Astrocyte (in vitro differentiated cells and primary cell): Measurements from ENCODE around the gene CCL5. TPM values are rescaled to one million over a fixed set of nuclear protein-coding genes. Genes with fewer than 3 reads are reported as not detected.
A peak's percentile ranks its signal among the peaks of the same experiment; 100 is the strongest.

Experiments
- DNase-seq: peaks from one replicate; pipeline ENCODE4 v3.0.0-alpha.2; 2010; ENCODE audit warnings: low read depth
- FAIRE-seq: peaks from 2 replicates; lab custom pipeline; 2011; peaks lifted over from hg19 to GRCh38; lab: Jason Lieb, UNC
- H2AFZ ChIP-seq: 2 replicates; pipeline ENCODE4 v1.6.0; 2012; ENCODE audit warnings: low read depth, low read length, inconsistent platforms
- H3K27ac ChIP-seq: 2 replicates; pipeline ENCODE4 v1.5.1; 2011; ENCODE audit warnings: low read depth, low read length, inconsistent platforms
- H3K27me3 ChIP-seq: 2 replicates; pipeline ENCODE4 v1.6.0; 2011; ENCODE audit warnings: low read length, inconsistent platforms; ENCODE audit not compliant: insufficient read depth
- H3K36me3 ChIP-seq: 2 replicates; pipeline ENCODE4 v1.5.1; 2011; ENCODE audit warnings: low read length, inconsistent platforms; ENCODE audit not compliant: insufficient read depth
- H3K4me1 ChIP-seq: 2 replicates; pipeline ENCODE4 v1.5.1; 2011; ENCODE audit warnings: low read length, inconsistent platforms; ENCODE audit not compliant: insufficient read depth
- H3K4me2 ChIP-seq: 2 replicates; pipeline ENCODE4 v1.6.0; 2012; ENCODE audit warnings: low read length, inconsistent platforms
- H3K4me3 ChIP-seq: 2 replicates; pipeline ENCODE4 v1.5.1; 2011; ENCODE audit warnings: low read depth, mild to moderate bottlenecking, low read length, inconsistent platforms; ENCODE audit not compliant: insufficient read depth
- H3K79me2 ChIP-seq: 2 replicates; pipeline ENCODE4 v1.6.0; 2012; ENCODE audit warnings: mild to moderate bottlenecking, low read length, inconsistent platforms; ENCODE audit not compliant: insufficient read depth
- H3K9ac ChIP-seq: 2 replicates; pipeline ENCODE4 v1.6.0; 2012; ENCODE audit warnings: mild to moderate bottlenecking, low read length, inconsistent platforms
- H3K9me3 ChIP-seq: 2 replicates; pipeline ENCODE4 v1.5.1; 2012; ENCODE audit warnings: low read depth, mild to moderate bottlenecking, low read length, inconsistent platforms; ENCODE audit not compliant: insufficient read depth
- H4K20me1 ChIP-seq: 2 replicates; pipeline ENCODE4 v1.6.0; 2012; ENCODE audit warnings: low read length, inconsistent platforms; ENCODE audit not compliant: insufficient read depth
- H3K27ac Mint-ChIP-seq: one replicate; pipeline ENCODE4 v1.8.0; 2021; ENCODE audit warnings: mild to moderate bottlenecking, mixed read lengths; ENCODE audit not compliant: unreplicated experiment
- H3K27me3 Mint-ChIP-seq: one replicate; pipeline ENCODE4 v1.8.0; 2021; ENCODE audit warnings: low read depth, mixed read lengths; ENCODE audit not compliant: unreplicated experiment
- H3K36me3 Mint-ChIP-seq: one replicate; pipeline ENCODE4 v1.8.0; 2021; ENCODE audit warnings: low read depth, mixed read lengths; ENCODE audit not compliant: unreplicated experiment
- H3K4me1 Mint-ChIP-seq: one replicate; pipeline ENCODE4 v1.8.0; 2021; ENCODE audit warnings: low read depth, mixed read lengths; ENCODE audit not compliant: unreplicated experiment
- H3K4me3 Mint-ChIP-seq: one replicate; pipeline ENCODE4 v1.8.0; 2021; ENCODE audit warnings: mild to moderate bottlenecking, moderate library complexity, mixed read lengths; ENCODE audit not compliant: unreplicated experiment
- H3K9me3 Mint-ChIP-seq: one replicate; pipeline ENCODE4 v1.8.0; 2021; ENCODE audit warnings: mild to moderate bottlenecking, mixed read lengths; ENCODE audit not compliant: unreplicated experiment
- EZH2 ChIP-seq: IDR thresholded peaks from 2 replicates; pipeline ENCODE4 v1.6.1; 2012; ENCODE audit warnings: mild to moderate bottlenecking, low read length, inconsistent platforms; ENCODE audit not compliant: insufficient read depth
- total RNA-seq: library from RNA; stranded (reverse); gene quantifications from 2 replicates; pipeline ENCODE4 v1.2.1, GENCODE V29; 2021
- TF ChIP-seq, protein P1 (sequence below): IDR thresholded peaks from 2 replicates; pipeline ENCODE4 v1.5.1; 2011; ENCODE audit warnings: low read depth, mild to moderate bottlenecking, inconsistent platforms, low read length, moderate library complexity; ENCODE audit not compliant: insufficient read depth

CCL5 gene
- total RNA-seq, 1 donor from 2014 or later: 71.3 TPM

DNA sequence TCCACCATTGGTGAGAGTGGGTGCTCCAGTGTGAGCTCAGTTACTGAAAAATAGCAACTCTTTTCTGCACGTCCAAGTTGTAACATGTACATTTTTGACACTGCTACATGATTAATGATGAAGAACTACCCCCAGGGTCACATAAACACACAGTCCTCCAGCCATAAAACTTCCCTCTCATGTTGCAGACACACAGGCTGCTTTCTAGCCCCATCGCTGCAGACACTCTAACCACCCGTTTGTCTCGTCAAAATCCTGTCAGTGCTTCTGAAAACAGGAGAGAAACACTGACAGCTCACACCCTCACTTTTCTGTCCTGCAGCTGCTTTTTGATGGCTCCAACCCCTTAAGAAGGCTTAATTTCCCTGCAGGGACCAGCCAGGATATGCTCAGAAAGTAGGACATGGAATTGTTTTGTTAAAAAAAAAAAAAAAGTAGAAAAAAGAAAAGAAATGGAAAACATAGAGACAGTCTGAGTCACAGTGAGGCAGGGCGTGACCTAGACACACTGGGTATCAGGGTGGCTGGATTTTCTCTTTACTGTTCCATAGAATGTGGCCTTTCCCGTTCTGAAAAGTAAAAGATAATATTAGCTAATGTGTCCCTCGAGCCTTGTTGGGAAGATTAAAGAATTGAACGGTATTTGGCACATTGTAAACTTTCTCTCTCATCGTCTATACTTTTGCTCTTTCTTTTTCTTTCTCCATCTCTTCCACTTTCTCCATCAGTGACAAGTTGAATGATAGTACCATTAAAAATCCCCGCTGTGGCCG is 20.7 kb upstream of the CCL5 start:
- Mint-ChIP-seq H3K27me3 (peaks cover under 1% of the 10 kb centered on the region), H3K36me3 (no peaks in the 10 kb centered on the region), H3K4me1 (peaks cover 44% of the 10 kb centered on the region), H3K4me3 (no peak overlapping the region), H3K9me3 (no peaks in the 10 kb centered on the region), H3K27ac (peak overlapping the region; percentile 88)
- Histone ChIP-seq H3K27me3 (no peaks in the 10 kb centered on the region), H3K36me3 (no peaks in the 10 kb centered on the region), H3K9ac (no peak overlapping the region), H3K4me3 (no peak overlapping the region), H3K27ac (no peak overlapping the region), H3K79me2 (no peaks in the 10 kb centered on the region), H3K4me1 (no peaks in the 10 kb centered on the region), H3K4me2 (no peak overlapping the region), H4K20me1 (no peaks in the 10 kb centered on the region), H3K9me3 (no peaks in the 10 kb centered on the region), H2AFZ (no peak overlapping the region)
- no peak for FAIRE-seq
- no peak for TF ChIP-seq EZH2
- TF ChIP-seq, protein P1, sequence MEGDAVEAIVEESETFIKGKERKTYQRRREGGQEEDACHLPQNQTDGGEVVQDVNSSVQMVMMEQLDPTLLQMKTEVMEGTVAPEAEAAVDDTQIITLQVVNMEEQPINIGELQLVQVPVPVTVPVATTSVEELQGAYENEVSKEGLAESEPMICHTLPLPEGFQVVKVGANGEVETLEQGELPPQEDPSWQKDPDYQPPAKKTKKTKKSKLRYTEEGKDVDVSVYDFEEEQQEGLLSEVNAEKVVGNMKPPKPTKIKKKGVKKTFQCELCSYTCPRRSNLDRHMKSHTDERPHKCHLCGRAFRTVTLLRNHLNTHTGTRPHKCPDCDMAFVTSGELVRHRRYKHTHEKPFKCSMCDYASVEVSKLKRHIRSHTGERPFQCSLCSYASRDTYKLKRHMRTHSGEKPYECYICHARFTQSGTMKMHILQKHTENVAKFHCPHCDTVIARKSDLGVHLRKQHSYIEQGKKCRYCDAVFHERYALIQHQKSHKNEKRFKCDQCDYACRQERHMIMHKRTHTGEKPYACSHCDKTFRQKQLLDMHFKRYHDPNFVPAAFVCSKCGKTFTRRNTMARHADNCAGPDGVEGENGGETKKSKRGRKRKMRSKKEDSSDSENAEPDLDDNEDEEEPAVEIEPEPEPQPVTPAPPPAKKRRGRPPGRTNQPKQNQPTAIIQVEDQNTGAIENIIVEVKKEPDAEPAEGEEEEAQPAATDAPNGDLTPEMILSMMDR: no peak
- DNase-seq: no peak

DNA sequence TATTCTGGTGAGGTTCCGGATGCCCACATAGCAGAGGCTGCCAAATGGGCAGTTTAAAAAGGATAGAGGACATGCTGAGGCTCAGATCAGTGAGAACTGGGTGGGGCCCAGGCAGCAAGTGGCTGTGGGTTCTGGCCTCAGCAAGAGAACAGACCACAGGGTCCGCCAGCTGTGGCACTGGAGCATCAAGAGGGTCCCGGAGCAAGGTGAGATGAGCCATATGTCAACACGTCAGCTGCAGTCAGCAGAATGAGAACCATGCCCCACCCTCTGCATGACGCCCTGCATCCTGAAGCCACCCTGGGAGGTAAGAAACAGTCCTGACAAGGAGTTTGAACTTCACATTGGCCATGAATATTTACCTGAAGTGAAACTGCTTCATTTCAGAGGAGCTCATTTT is 20.1 kb upstream of the CCL5 start:
- Mint-ChIP-seq H3K4me3 (no peak overlapping the region), H3K27ac (no peak overlapping the region), H3K36me3 (no peaks in the 10 kb centered on the region), H3K27me3 (no peaks in the 10 kb centered on the region), H3K4me1 (peaks cover 50% of the 10 kb centered on the region), H3K9me3 (no peaks in the 10 kb centered on the region)
- Histone ChIP-seq H4K20me1 (no peaks in the 10 kb centered on the region), H3K27ac (no peak overlapping the region), H3K9me3 (no peaks in the 10 kb centered on the region), H3K9ac (no peak overlapping the region), H3K36me3 (no peaks in the 10 kb centered on the region), H3K79me2 (no peaks in the 10 kb centered on the region), H3K4me3 (no peak overlapping the region), H3K4me2 (no peak overlapping the region), H2AFZ (no peak overlapping the region), H3K27me3 (no peaks in the 10 kb centered on the region), H3K4me1 (peaks cover 2% of the 10 kb centered on the region)
- no peak for FAIRE-seq
- TF ChIP-seq, protein P1: no peak
- TF ChIP-seq EZH2: no peak
- no peak for DNase-seq
